ENCODE data around the gene ZBP1.

Gene ZBP1

DNA sequence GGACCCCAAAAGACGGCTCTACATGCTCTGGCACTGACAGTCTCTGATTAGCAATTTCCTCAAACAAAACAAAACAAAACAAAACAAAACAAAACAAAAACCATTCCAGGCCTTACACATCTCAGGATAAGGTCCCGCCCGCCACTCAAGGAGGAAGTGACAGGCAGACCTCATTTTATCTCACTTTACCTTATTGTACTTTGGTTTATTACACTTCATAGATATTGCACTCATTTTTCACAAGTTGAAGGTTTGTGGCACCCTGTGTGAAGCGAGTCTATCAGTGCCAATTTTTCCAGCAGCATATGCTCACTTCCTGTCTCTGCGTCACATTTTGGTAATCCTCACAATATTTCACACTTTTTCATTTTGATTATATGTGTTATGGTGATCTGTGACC, 15.2 kb downstream of the ZBP1 start:
- Histone ChIP-seq H3K9ac (ENCODE audit: low read length) (no peak overlapping the region), H3K27me3 (ENCODE audit: control insufficient read depth in 1 of 2, insufficient read depth in 1 of 2, low read length in 2 of 2) (peaks cover 39 to 60% of the 10 kb centered on the region in 2 experiments), H4K91ac (ENCODE audit: low read length) (no peak overlapping the region), H3K4me2 (ENCODE audit: low read length, poor library complexity, severe bottlenecking) (no peak overlapping the region), H3K79me1 (replicated peaks; ENCODE audit: low read length, poor library complexity, severe bottlenecking) (no peaks in the 10 kb centered on the region), H4K8ac (ENCODE audit: low read length) (no peak overlapping the region), H2BK15ac (ENCODE audit: low read depth, poor library complexity, severe bottlenecking) (no peak overlapping the region), H2AK5ac (ENCODE audit: low read length, severe bottlenecking) (no peak overlapping the region), H3K14ac (ENCODE audit: low read length in 2 of 2) (no peak overlapping the region), H3K18ac (ENCODE audit: low read depth in 1 of 2, low read length in 2 of 2) (no peak overlapping the region), H3K36me3 (ENCODE audit: control insufficient read depth in 1 of 2, insufficient read depth in 2 of 2, low read depth in 1 of 2, low read length in 2 of 2) (no peaks in the 10 kb centered on the region), H3K4me3 (ENCODE audit: insufficient read depth in 1 of 2, low read depth in 1 of 2, low read length in 2 of 2) (no peak overlapping the region), H3K9me3 (ENCODE audit: control insufficient read depth, low read length) (no peaks in the 10 kb centered on the region), H3K27ac (ENCODE audit: low read length, poor library complexity, severe bottlenecking) (no peak overlapping the region), H2BK120ac (ENCODE audit: low read depth, low read length) (no peak overlapping the region), H3K4me1 (ENCODE audit: control insufficient read depth, insufficient read depth, low read depth, low read length) (no peaks in the 10 kb centered on the region), H3K23ac (ENCODE audit: low read length in 2 of 2) (no peak overlapping the region), H3K4ac (ENCODE audit: low read depth in 1 of 2, low read length in 2 of 2) (no peak overlapping the region), H2AFZ (ENCODE audit: low read depth, low read length) (no peak overlapping the region), H2BK5ac (ENCODE audit: low read depth, low read length, poor library complexity, severe bottlenecking) (no peak overlapping the region), H2BK12ac (ENCODE audit: low read length in 2 of 2) (no peak overlapping the region)
- WGBS = 78% methylated on average over 4 of the region's 5 CpGs
- DNase-seq = no peak

DNA sequence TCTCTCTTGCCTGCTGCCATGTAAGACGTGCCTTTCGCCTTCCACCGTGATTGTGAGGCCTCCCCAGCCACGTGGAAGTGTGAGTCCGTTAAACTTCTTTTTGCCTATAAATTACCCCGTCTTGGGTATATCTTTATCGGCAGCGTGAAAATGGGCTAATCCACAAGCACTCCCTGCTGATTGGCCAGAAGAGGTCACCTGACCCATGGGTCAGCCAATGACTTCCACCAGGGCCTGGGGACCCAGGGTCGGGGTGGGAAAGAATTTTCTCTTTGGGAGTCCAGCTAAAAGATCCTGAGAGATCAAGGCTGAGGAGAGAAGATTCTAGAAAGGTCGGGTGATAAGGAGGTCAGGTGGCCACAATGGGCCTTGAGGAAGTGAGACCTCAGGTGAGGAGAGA, 17.1 kb downstream of the ZBP1 start:
- Histone ChIP-seq H2AK5ac (ENCODE audit: low read length, severe bottlenecking) (no peak overlapping the region), H3K9ac (ENCODE audit: low read length) (no peak overlapping the region), H2BK120ac (ENCODE audit: low read depth, low read length) (no peak overlapping the region), H4K8ac (ENCODE audit: low read length) (no peak overlapping the region), H3K9me3 (ENCODE audit: control insufficient read depth, low read length) (no peaks in the 10 kb centered on the region), H2BK15ac (ENCODE audit: low read depth, poor library complexity, severe bottlenecking) (no peak overlapping the region), H2AFZ (ENCODE audit: low read depth, low read length) (no peak overlapping the region), H3K4me2 (ENCODE audit: low read length, poor library complexity, severe bottlenecking) (no peak overlapping the region), H3K4ac (ENCODE audit: low read depth in 1 of 2, low read length in 2 of 2) (no peak overlapping the region), H3K4me1 (ENCODE audit: control insufficient read depth, insufficient read depth, low read depth, low read length) (no peaks in the 10 kb centered on the region), H3K14ac (ENCODE audit: low read length in 2 of 2) (no peak overlapping the region), H2BK5ac (ENCODE audit: low read depth, low read length, poor library complexity, severe bottlenecking) (no peak overlapping the region), H3K27ac (ENCODE audit: low read length, poor library complexity, severe bottlenecking) (no peak overlapping the region), H3K23ac (ENCODE audit: low read length in 2 of 2) (no peak overlapping the region), H3K79me1 (replicated peaks; ENCODE audit: low read length, poor library complexity, severe bottlenecking) (no peaks in the 10 kb centered on the region), H3K18ac (ENCODE audit: low read depth in 1 of 2, low read length in 2 of 2) (no peak overlapping the region), H3K4me3 (ENCODE audit: insufficient read depth in 1 of 2, low read depth in 1 of 2, low read length in 2 of 2) (no peak overlapping the region), H4K91ac (ENCODE audit: low read length) (no peak overlapping the region), H3K36me3 (ENCODE audit: control insufficient read depth in 1 of 2, insufficient read depth in 2 of 2, low read depth in 1 of 2, low read length in 2 of 2) (no peaks in the 10 kb centered on the region), H2BK12ac (ENCODE audit: low read length in 2 of 2) (no peak overlapping the region), H3K27me3 (ENCODE audit: control insufficient read depth in 1 of 2, insufficient read depth in 1 of 2, low read length in 2 of 2) (peaks cover 39 to 45% of the 10 kb centered on the region in 2 experiments)
- no peak for DNase-seq
- 85% methylated on average over 10 of the region's 10 CpGs for WGBS

DNA sequence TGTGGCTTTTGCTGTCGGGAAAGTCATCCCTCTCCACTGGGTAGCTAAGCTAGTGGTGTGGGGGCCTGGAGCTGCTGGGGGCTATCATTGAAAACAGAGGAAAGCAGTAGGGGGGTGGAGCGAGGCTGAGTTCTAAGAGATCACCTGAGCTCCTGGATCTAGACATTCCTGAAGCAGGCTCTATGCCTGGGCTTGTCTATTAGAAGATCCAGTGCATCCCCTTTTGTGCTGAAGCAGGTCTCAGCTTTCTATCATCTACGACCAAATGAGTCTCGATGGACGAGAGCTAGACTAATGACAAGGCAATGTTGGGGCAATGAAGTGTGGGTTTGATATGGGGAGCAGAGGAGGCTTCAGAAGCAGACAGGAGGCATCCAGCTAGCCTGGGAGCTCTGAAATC, 18.5 kb downstream of the ZBP1 start:
- no peak overlapping the region for H3K23ac ChIP-seq (ENCODE audit: low read length in 2 of 2)

DNA sequence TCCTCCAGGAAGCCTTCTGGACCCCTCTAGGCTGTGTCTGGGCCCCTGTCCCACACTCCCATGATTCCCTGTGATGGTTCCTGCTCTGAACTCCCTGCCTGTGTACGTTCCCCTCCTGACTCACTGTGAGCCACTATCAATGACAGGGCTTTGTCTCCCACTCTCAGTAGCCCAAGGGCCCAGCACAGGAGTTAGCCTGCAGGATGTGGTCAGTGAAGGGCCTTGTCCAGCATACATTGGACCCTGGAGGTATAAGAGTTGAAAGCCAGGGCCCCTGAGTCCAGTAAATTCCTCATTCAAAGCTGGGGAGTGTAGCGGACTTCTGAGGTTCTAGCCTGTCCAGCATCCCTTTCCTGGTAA, 19.0 kb downstream of the ZBP1 start:
- no peak overlapping the region for H2BK12ac ChIP-seq (ENCODE audit: low read length in 2 of 2)
- H3K4ac ChIP-seq (ENCODE audit: low read depth in 1 of 2, low read length in 2 of 2) = no peak overlapping the region

More for the DNA sequence above, 18.5 kb downstream of the ZBP1 start:
- Histone ChIP-seq H2BK12ac (ENCODE audit: low read length in 2 of 2) (no peak overlapping the region), H3K36me3 (ENCODE audit: control insufficient read depth in 1 of 2, insufficient read depth in 2 of 2, low read depth in 1 of 2, low read length in 2 of 2) (no peaks in the 10 kb centered on the region), H3K4me1 (ENCODE audit: control insufficient read depth, insufficient read depth, low read depth, low read length) (peaks cover 4% of the 10 kb centered on the region), H3K4ac (ENCODE audit: low read depth in 1 of 2, low read length in 2 of 2) (no peak overlapping the region), H2AFZ (ENCODE audit: low read depth, low read length) (no peak overlapping the region), H2AK5ac (ENCODE audit: low read length, severe bottlenecking) (no peak overlapping the region), H3K14ac (ENCODE audit: low read length in 2 of 2) (no peak overlapping the region), H4K8ac (ENCODE audit: low read length) (no peak overlapping the region), H3K27ac (ENCODE audit: low read length, poor library complexity, severe bottlenecking) (no peak overlapping the region), H3K9ac (ENCODE audit: low read length) (no peak overlapping the region), H2BK5ac (ENCODE audit: low read depth, low read length, poor library complexity, severe bottlenecking) (no peak overlapping the region), H2BK120ac (ENCODE audit: low read depth, low read length) (no peak overlapping the region), H3K27me3 (ENCODE audit: control insufficient read depth in 1 of 2, insufficient read depth in 1 of 2, low read length in 2 of 2) (peaks cover 43 to 45% of the 10 kb centered on the region in 2 experiments), H3K18ac (ENCODE audit: low read depth in 1 of 2, low read length in 2 of 2) (no peak overlapping the region), H4K91ac (ENCODE audit: low read length) (no peak overlapping the region), H3K4me2 (ENCODE audit: low read length, poor library complexity, severe bottlenecking) (no peak overlapping the region), H3K9me3 (ENCODE audit: control insufficient read depth, low read length) (no peaks in the 10 kb centered on the region), H3K79me1 (replicated peaks; ENCODE audit: low read length, poor library complexity, severe bottlenecking) (no peaks in the 10 kb centered on the region), H2BK15ac (ENCODE audit: low read depth, poor library complexity, severe bottlenecking) (no peak overlapping the region), H3K4me3 (ENCODE audit: insufficient read depth in 1 of 2, low read depth in 1 of 2, low read length in 2 of 2) (no peak overlapping the region)
- 62% methylated on average over 5 of the region's 5 CpGs for WGBS
- DNase-seq = no peak

More for the DNA sequence above, 19.0 kb downstream of the ZBP1 start:
- H4K91ac ChIP-seq (ENCODE audit: low read length) = no peak overlapping the region
- 93% methylated on average over 2 of the region's 2 CpGs for WGBS
- no peaks in the 10 kb centered on the region for H3K79me1 ChIP-seq (replicated peaks; ENCODE audit: low read length, poor library complexity, severe bottlenecking)
- no peak overlapping the region for H3K9ac ChIP-seq (ENCODE audit: low read length)
- H3K9me3 ChIP-seq (ENCODE audit: control insufficient read depth, low read length) = no peaks in the 10 kb centered on the region
- peaks cover 4% of the 10 kb centered on the region for H3K4me1 ChIP-seq (ENCODE audit: control insufficient read depth, insufficient read depth, low read depth, low read length)
- H4K8ac ChIP-seq (ENCODE audit: low read length) = no peak overlapping the region
- H3K4me2 ChIP-seq (ENCODE audit: low read length, poor library complexity, severe bottlenecking) = no peak overlapping the region
- no peak overlapping the region for H2BK5ac ChIP-seq (ENCODE audit: low read depth, low read length, poor library complexity, severe bottlenecking)
- H2AFZ ChIP-seq (ENCODE audit: low read depth, low read length) = no peak overlapping the region
- no peak overlapping the region for H3K18ac ChIP-seq (ENCODE audit: low read depth in 1 of 2, low read length in 2 of 2)
- H3K14ac ChIP-seq (ENCODE audit: low read length in 2 of 2) = no peak overlapping the region
- H2BK15ac ChIP-seq (ENCODE audit: low read depth, poor library complexity, severe bottlenecking) = no peak overlapping the region
- H3K27me3 ChIP-seq (ENCODE audit: control insufficient read depth in 1 of 2, insufficient read depth in 1 of 2, low read length in 2 of 2) = peaks cover 38 to 39% of the 10 kb centered on the region in 2 experiments
- no peak overlapping the region for H3K23ac ChIP-seq (ENCODE audit: low read length in 2 of 2)
- H2AK5ac ChIP-seq (ENCODE audit: low read length, severe bottlenecking) = no peak overlapping the region
- H3K4me3 ChIP-seq (ENCODE audit: insufficient read depth in 1 of 2, low read depth in 1 of 2, low read length in 2 of 2) = no peak overlapping the region
- no peaks in the 10 kb centered on the region for H3K36me3 ChIP-seq (ENCODE audit: control insufficient read depth in 1 of 2, insufficient read depth in 2 of 2, low read depth in 1 of 2, low read length in 2 of 2)
- H2BK120ac ChIP-seq (ENCODE audit: low read depth, low read length) = no peak overlapping the region
- no peak overlapping the region for H3K27ac ChIP-seq (ENCODE audit: low read length, poor library complexity, severe bottlenecking)
- no peak for DNase-seq

All from mesenchymal stem cell (in vitro differentiated cells and primary cell).